ENCODE data around the gene IL22RA1. TPM values are rescaled to one million over a fixed set of nuclear protein-coding genes. Genes with fewer than 3 reads are reported as not detected.
A peak's percentile ranks its signal among the peaks of the same experiment; 100 is the strongest.

The IL22RA1 gene
- total RNA-seq, 4 donors from 2014 or later: 16.6 to 36.4 (median 27.8) TPM

DNA sequence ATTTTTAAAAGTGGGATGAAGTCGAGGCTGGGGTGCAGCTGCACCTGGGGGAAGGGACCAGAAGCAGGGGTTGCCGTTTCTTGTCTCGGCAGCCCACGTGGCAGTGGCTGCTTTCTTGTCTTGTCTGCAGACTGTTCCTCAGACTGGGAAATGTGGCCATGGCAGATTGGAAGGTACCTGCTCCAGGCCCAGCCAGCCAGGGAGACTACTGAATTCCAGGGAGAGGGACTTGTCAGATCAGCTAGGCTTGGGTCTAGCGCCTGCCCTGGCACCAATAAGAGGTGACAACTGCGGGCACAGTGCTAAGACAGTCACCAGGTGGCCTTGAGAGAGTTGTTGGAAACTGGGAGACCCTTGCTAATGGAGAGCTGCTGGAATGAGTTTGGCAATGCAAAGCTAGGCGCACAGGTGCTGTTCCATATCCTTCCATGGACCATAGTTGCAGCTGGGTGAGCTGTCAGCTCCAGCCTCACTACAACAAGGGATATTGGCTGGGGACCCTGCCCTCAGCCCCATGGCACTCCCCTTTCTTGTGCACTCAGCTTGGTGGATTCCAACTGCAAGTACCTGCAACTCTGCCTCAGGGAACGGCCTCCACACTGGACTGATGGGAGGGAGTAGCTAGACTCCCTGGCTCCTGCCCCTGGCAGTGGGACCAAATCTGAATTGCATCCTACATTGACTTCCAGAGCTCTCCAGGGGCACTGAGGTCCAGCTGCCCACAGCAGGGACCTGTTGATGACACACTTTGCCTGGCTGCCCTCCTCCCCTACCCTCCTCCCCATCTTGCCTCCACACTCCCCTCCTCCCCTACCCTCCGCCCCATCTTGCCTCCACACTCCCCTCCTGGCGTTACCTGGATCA is 9.9 kb upstream of the IL22RA1 start:
- no peak for TF ChIP-seq EP300 (IDR thresholded peaks at IDR 0.05)
- no peak for TF ChIP-seq POLR2AphosphoS5 (IDR thresholded peaks at IDR 0.05)
- TF ChIP-seq POLR2A (IDR thresholded peaks at IDR 0.05): no peak
- TF ChIP-seq CTCF (IDR thresholded peaks at IDR 0.05): no peak
- Histone ChIP-seq H3K27ac (no peak overlapping the region), H3K36me3 (peaks cover 11% of the 10 kb centered on the region), H3K9me3 (no peaks in the 10 kb centered on the region), H3K27me3 (peaks cover 7% of the 10 kb centered on the region), H3K4me1 (peaks cover 18% of the 10 kb centered on the region), H3K4me3 (no peak overlapping the region)
- WGBS: 75% methylated on average over 8 of the region's 10 CpGs
- DNase-seq (ENCODE audit: low spot score in 2 of 2): peak in 1 of 2 donors; percentile 60

- Histone ChIP-seq H3K27ac (no peak overlapping the region), H3K4me1 (peaks cover 18% of the 10 kb centered on the region), H3K4me3 (no peak overlapping the region), H3K36me3 (no peaks in the 10 kb centered on the region), H3K27me3 (peaks cover 7% of the 10 kb centered on the region), H3K9me3 (no peaks in the 10 kb centered on the region)
- TF ChIP-seq POLR2AphosphoS5 (IDR thresholded peaks at IDR 0.05) (no peak), CTCF (IDR thresholded peaks at IDR 0.05) (no peak), POLR2A (IDR thresholded peaks at IDR 0.05) (no peak), EP300 (IDR thresholded peaks at IDR 0.05) (no peak)
- WGBS: 22% methylated on average over 12 of the region's 12 CpGs
- DNase-seq (ENCODE audit: low spot score in 2 of 2): peak in 1 of 2 donors; percentile 21
Measured at GRCh38 chr1:24151175-24151533, 8.2 kb upstream of the IL22RA1 start.

DNA sequence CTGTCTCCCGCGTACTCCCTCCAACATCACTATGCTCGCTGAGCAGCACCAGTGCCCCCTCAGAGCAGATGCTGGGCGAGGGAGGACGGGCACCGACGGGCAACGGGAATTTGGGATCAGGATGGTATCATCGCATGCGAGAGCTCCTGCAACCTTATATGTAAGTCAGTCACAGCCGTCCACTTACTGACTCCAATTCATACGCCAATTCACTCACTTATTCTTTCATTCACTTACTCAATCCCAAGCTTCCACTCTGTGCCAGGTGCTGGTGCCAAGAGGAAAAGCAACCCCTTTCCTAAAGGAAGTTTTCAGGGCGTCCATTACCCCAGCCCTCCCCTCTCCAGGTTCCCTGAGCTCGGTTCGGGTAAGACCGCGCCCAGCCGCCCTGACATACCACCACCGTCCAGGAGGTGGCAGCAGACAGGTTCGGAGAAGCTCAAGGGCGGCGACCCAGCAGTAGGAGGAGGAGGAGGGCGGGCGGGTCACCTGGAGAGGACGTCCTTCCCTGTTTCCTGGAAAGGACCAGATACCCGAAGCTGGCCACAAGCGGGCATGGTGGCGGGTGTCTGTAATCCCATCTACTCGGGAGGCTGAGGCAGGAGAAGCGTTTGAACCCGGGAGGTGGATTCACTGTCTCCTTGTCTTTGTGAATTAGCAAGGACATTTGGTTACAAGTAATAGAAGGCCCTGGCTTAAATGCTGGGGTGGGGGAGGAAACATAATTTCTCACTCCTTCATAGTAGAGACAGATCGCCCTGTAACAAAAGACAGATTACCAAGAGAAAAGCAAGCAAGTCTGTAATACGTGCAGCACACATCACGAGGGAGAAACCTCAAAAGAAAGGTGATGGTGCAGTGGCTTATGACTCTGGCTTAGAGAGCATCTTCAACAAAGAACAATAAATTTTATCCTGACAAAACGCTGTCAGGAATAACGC is 7.6 kb upstream of the IL22RA1 start:
- Histone ChIP-seq H3K9me3 (no peaks in the 10 kb centered on the region), H3K27ac (peak overlapping the region; percentile 80), H3K4me3 (peak overlapping the region; percentile 41), H3K27me3 (peaks cover 7% of the 10 kb centered on the region), H3K36me3 (no peaks in the 10 kb centered on the region), H3K4me1 (peaks cover 18% of the 10 kb centered on the region)
- TF ChIP-seq EP300 (IDR thresholded peaks at IDR 0.05) (no peak), CTCF (IDR thresholded peaks at IDR 0.05) (peak; percentile 81 to 93), POLR2A (IDR thresholded peaks at IDR 0.05) (no peak)
- WGBS: 15% methylated on average over 36 of the region's 36 CpGs
- DNase-seq (ENCODE audit: low spot score in 2 of 2): peak; percentile 96 to 97

GRCh38 chr1:24149866-24150233 is 6.9 kb upstream of the IL22RA1 start:
- Histone ChIP-seq H3K27me3 (peaks cover 7% of the 10 kb centered on the region), H3K9me3 (no peaks in the 10 kb centered on the region), H3K36me3 (no peaks in the 10 kb centered on the region), H3K4me3 (peak overlapping the region; percentile 41), H3K4me1 (peaks cover 18% of the 10 kb centered on the region), H3K27ac (peak overlapping the region; percentile 80)
- DNase-seq (ENCODE audit: low spot score in 2 of 2): no peak
- 23% methylated on average over 5 of the region's 5 CpGs for WGBS
- TF ChIP-seq POLR2AphosphoS5 (IDR thresholded peaks at IDR 0.05) (no peak), EP300 (IDR thresholded peaks at IDR 0.05) (no peak), POLR2A (IDR thresholded peaks at IDR 0.05) (no peak), CTCF (IDR thresholded peaks at IDR 0.05) (no peak)

DNA sequence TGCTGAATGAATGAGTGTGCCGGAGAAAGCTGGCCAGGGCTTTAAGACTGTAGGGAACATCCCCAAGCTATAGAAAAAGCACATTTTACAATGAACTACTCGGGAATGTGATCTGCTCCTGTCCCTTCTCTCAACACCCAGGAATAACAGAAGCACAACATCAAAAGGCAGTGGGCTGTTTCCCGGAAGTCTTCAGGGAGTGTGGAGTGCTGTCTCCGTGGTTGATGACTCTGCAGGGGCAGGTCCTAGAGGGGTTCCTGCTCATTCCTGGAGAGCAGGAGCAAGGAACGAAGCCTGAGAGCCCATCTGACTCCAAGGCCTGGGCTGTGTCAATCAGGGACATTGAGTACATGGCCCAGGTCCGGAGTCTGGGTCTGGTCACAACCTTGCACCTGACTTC is 4.9 kb upstream of the IL22RA1 start:
- Histone ChIP-seq H3K36me3 (no peaks in the 10 kb centered on the region), H3K4me3 (no peak overlapping the region), H3K4me1 (peaks cover 28% of the 10 kb centered on the region), H3K27ac (no peak overlapping the region), H3K27me3 (peaks cover 4% of the 10 kb centered on the region), H3K9me3 (no peaks in the 10 kb centered on the region)
- 76% methylated on average over 6 of the region's 6 CpGs for WGBS
- no peak for DNase-seq (ENCODE audit: low spot score in 2 of 2)
- no peak for TF ChIP-seq CTCF (IDR thresholded peaks at IDR 0.05)
- TF ChIP-seq POLR2A (IDR thresholded peaks at IDR 0.05): no peak
- TF ChIP-seq EP300 (IDR thresholded peaks at IDR 0.05): no peak
- TF ChIP-seq POLR2AphosphoS5 (IDR thresholded peaks at IDR 0.05): no peak
